HG03103 (cell line): Measurements from ENCODE around the gene DHX15.

Experiments used
- ATAC-seq: cut with Tn5 transposase; IDR thresholded peaks from one replicate; pipeline ENCODE4 v1.9.1; 2021; ENCODE audit warnings: low read depth; ENCODE audit not compliant: unreplicated experiment

DHX15 gene

GRCh38 chr4:24584211-24584850 lies at the start of gene DHX15:
Gene DHX15 (minus strand): TSS chr4:24584554. CDS start chr4:24584393, 161 bp downstream.
- ATAC-seq: peak; percentile 79

DNA sequence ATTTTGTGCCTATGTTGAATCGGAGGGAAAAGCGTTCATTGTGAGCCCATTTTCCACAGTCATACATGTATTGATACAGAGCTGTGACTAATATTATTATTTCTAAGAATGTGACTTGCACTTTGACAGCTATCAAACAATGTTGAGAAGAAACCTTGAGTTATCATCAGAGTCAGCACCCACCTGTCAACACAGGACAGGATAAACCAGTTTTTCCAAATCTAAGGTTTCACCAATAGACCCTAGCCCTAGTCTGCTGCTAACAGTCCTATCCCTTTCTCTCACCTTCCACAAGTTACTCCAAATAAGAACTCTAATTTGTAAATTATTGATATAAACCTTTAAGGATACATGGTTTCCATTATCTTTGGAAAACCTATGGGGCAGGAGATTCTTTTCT lies 47.7 kb upstream of the DHX15 start:
- ATAC-seq: no peak

DNA sequence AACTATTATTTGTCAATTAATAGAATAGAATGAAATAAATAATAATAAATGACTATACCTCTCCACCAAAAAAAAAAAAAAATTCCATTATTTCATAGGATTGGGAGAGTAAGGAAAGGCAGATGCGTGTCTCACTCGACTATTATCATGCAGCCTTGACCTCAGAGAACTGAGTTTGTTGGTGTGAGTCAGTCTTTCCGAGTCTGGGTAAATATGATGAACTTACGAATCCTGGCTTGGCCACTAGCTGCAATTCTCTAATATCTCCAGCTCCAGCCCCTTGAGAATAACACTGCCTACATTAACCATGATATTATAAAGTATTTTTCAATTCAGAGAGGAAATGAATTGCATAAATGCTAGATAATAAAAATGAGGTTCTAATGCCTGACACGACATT lies 46.6 kb upstream of the DHX15 start:
- ATAC-seq: no peak

GRCh38 chr4:24625091-24625490 lies 40.7 kb upstream of the DHX15 start:
- no peak for ATAC-seq

DNA sequence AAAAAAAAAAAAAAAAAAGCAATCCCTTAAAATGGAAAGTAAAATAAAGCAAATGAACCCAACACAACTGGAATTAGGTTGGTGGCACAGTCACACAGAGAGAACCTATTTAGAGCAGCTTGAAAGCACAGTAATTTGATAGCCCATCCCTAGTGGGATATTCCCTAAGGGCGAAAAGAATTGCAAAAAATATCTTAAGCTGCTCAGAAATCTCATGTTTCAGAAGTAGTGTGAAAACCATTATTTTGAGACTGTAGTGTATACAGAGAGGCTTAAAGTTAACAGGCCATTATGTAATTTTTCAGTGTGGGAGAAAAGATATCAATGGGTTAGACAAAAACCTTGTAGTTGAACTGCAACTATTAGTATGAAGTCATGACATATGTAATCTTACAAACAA lies 40.0 kb upstream of the DHX15 start:
- no peak for ATAC-seq

GRCh38 chr4:24622146-24622834 lies 37.9 kb upstream of the DHX15 start:
- no peak for ATAC-seq

DNA sequence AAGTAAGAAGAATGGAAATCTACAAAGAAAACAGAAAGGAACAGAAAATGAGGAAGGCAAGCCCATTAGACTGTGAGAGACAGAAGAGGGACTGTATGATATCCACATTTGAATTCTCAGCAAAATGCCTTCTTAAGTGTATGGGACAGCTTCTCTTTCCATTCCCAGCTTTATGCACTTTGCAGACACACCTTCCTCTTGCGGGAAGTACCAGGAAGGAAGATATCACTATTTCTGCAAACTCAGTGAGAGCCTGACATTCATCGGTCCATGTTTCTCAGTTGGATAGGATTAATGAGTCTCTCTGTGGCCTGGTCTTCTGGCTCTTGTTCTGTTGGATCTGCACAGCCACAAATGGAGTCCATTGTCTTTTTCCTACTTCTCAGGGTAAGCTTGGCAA lies 31.6 kb upstream of the DHX15 start:
- no peak for ATAC-seq

DNA sequence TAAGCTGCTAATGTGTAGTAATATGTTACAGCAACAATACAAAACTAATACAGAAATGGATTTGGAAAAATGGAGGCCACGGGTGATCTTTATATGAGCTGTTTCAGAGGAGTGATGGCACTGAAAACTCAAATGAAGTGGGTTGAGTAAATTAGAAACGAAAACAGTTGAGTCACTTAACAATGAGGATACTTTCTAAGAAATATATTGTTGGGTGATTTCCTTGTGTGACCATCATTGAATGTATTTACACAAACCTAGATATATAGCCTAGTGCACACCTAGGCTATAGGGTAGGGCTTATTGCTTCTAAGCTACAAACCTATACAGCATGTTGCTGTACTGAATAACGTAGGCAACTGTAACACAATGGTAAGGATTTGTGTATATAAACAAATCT lies 30.5 kb upstream of the DHX15 start:
- ATAC-seq: no peak

DNA sequence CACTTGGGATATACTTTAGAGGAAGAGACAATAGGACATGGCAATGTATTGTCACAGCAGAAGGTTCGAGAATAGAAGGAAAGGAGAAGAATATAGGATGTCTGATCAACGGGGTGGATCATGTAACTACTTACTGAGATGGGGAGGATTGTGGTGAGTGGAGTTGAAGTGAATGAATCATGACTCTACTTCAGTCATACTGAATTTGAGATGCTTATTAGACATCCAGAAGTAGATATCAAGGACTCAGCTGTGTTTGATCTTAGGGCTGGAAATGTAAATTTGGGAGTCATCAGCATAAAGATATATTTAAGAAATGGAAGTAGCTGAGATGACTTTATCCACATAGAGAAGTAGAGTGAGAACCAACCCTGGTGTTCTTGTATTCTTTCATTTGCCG lies 29.1 kb upstream of the DHX15 start:
- no peak for ATAC-seq

DNA sequence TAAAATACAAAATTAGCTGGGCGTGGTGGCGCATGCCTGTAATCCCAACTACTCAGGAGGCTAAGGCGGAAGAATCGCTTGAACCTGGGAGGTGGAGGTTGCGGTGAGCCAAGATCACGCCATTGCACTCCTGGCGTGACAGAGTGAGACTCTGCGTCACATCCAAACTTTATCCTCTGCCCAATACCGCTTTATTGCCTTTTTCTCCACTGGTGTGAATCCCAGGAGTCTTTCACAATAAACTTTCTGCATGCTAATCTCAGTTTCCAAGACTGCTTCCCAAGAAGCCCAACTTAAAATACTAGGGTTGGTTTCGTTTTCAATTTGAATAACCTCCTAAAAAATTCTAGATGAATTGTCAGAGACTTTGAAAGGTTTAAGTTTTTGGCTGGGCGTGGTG lies 27.2 kb upstream of the DHX15 start:
- no peak for ATAC-seq

DNA sequence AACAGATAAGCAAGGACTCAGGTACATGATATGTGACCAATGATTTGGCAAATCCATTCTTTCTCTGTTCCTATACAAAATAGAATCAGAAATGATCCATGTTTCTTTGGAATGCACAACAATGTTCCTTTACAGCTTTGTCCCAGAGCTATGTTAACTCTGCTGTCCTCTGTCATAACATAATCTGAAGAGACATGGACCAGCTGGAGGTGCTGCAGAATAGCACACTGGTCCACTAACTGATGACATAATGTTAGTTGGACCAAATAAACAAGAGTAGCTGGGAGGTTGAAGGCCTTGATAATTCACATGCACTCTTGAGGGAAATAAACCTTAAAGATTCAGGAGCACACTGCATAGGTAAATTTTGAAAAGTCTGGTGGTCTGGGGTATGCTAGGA lies 23.0 kb upstream of the DHX15 start:
- ATAC-seq: no peak

DNA sequence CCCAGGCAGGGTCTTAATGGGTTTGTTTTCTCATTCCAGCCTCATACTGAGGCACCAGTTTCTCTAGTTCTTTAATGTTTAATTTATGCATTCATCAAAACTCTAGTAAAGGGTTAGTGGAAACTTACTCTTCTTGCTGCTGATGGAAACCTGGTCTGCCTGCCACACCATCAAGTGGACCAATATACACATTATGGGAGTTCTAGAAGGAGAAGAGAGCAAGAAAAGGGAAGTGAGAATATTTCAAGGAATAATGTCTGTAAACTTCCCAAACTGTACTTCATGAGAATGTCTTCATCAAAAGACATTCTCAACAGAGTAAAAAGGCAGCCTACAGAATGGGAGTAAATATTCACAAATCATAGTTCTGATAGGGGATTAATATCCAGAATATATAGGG lies 20.9 kb upstream of the DHX15 start:
- ATAC-seq: no peak

DNA sequence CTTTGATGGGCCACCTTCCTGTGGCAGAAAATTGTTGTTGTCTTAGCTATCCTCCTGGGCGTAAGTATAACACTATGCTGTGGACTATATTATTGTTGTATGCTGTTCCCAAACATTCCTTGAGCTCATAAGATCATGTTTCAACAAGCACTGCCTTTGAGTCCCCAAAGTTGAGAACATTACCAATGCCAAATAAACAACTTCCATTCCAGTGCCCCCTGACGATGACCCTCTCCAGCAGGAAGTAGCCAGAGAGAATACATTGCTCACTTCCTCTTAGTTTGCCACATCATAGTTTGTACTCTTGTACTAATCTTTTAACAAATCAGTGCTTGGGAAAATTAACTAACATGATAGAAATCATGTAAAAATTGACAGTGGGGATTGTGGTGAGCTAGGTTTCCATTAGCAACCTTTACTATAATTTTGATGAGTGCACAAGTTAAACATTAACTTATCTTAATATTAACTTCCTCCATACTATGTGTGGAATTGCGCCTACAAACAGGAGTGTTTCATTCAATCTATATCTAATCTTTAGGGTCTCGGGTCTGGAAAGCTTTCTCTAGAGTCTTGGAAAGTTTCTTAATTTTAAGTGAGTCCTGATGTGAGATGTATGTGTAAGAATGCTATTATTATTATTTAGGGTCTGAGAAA lies 20.3 kb upstream of the DHX15 start:
- ATAC-seq: no peak

- no peak for ATAC-seq
These were observed 19.0 kb upstream of the DHX15 start for GRCh38 chr4:24603343-24603742.

DNA sequence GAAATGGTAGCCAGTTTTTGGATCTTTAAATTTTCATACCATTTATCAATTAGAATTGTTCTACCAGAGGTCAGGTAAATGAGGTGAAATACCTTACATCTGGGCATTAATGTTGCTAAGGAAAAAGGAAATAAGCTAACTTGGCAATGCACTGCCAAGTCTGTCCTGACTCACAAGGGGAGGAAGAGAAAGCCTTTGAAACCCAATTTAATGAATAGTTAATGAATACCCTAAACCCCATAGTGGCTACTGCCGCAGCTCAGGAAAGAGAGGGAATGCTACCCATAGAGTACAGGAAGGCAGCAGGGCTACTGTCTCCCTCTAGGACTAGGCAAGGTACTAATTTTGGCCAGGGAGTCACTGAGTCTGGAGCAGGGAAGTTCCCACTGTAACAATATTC lies 16.8 kb upstream of the DHX15 start:
- ATAC-seq: no peak

GRCh38 chr4:24599275-24599674 lies 14.9 kb upstream of the DHX15 start:
- no peak for ATAC-seq

- ATAC-seq: no peak
These were observed 13.7 kb upstream of the DHX15 start for GRCh38 chr4:24598025-24598424.

DNA sequence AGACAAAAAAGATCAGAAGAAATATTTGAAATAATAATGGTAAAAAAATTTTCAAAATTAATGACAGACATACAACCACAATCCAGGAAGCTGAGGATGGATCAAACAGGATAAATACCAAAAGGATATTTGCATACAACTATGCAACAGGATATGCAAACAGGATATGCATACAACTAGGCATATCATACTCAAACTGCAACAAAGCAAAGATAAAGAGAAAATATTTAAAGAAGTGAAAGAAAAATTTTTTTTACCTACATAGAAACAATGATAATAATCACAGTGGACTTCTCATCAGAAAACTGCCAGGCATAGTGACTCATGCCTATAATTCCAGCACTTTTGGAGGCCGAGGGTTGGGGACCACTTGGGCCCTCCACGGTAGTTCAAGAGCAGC lies 11.3 kb upstream of the DHX15 start:
- ATAC-seq: no peak

GRCh38 chr4:24594887-24595286 lies 10.5 kb upstream of the DHX15 start:
- ATAC-seq: no peak

DNA sequence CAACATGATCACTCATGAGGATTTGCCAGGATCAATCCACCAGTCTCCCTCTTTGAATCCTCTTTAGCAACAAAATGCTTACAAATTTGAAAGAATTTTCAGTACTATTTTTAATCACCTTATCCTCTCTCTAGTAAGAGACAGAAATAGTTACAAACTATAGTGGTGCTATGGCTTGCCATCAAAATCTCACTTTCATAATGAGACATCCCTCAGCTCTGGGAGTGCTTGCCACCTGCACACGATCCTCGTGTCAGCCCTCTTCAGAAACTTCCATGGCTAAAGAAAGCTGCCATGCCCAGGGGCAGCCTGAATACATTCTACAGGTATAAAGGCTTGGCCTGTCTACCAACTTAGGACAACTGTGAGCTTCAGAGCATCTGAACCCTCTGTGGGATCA lies 5.1 kb upstream of the DHX15 start:
- ATAC-seq: peak; percentile 49

DNA sequence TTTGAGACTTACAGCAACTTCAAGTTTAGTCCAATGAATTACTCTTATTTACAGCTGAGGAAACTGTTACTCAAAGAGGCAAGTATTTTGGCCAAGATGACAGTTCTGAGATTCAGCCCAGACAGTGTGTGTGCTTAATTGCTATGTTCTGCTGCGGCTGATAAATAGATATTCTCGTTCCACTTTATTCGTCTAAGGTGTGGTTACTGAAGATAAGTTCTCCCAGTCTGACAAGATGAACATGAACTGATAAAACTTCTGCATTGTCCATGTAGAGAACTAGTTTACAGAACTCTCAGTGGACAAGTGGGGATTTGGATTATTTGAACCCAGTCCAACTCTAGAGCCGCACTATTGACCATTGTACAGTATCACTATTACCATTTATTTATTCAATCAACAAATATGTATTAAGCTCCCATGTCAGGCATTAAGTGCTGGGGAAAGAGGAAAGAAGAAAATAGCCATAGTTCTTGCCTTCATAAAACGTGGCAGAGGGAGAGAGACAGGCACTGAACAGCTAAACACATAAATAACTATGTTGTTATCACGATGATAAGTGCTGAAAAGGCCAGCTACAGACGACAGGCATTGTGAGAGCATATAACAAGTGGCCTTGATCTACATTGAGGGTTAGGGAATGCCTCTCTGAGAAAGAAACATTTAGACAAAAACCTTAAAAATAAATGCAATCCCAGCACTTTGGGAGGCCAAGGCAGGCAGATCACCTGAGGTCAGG lies 4.0 kb upstream of the DHX15 start:
- no peak for ATAC-seq
